ENCODE measurements around the gene ZNF112. TPM values are rescaled to one million over a fixed set of nuclear protein-coding genes. Genes with fewer than 3 reads are reported as not detected.
"Not testable (repeated sequence)": the region's sequence is repeated elsewhere in the genome, so short reads cannot be mapped to it uniquely, and the experiment has no call there.

The ZNF112 gene
- total RNA-seq, 2 donors from 2014 or later: 3.2 to 6.9 TPM

DNA sequence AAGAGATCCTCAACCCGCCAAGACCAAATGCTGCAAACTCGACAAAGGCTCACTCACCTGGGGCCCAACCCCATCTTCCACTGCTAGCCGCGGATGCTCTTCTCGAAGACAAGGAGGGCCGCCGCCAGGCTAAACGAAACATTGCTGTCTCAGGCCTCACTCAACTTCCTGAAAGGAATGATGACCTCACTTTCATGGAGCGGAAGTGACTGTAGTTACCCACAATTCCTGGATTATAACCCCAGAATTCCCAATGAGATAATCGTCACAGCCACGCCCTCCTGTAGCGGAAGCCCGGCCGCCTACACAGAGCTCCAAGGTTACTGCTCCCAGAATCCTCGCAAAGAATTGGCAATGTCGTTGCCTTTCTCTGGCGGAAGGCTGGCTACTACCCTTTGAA is 10.5 kb upstream of the ZNF112 start:
- no peaks in the 10 kb centered on the region for H3K27me3 ChIP-seq
- no peak for DNase-seq (ENCODE audit: low spot score)
- no peak overlapping the region for H3K4me3 ChIP-seq
- no peak overlapping the region for H3K27ac ChIP-seq
- no peaks in the 10 kb centered on the region for H3K4me1 ChIP-seq
- TF ChIP-seq CTCF (IDR thresholded peaks at IDR 0.05): no peak
- no peaks in the 10 kb centered on the region for H3K9me3 ChIP-seq
- H3K36me3 ChIP-seq: no peaks in the 10 kb centered on the region

- peaks cover 0 to 21% of the 10 kb centered on the region in 2 donors for H3K9me3 ChIP-seq
- no peaks in the 10 kb centered on the region for H3K36me3 ChIP-seq
- H3K4me1 ChIP-seq: no peaks in the 10 kb centered on the region
- no peak overlapping the region for H3K4me3 ChIP-seq
- H3K27ac ChIP-seq: no peak overlapping the region
- no peak for DNase-seq (ENCODE audit: low spot score)
- no peak for TF ChIP-seq CTCF (IDR thresholded peaks at IDR 0.05)
- no peaks in the 10 kb centered on the region for H3K27me3 ChIP-seq
Observed at GRCh38 chr19:44346556-44346955, 9.9 kb downstream of the ZNF112 start.

DNA sequence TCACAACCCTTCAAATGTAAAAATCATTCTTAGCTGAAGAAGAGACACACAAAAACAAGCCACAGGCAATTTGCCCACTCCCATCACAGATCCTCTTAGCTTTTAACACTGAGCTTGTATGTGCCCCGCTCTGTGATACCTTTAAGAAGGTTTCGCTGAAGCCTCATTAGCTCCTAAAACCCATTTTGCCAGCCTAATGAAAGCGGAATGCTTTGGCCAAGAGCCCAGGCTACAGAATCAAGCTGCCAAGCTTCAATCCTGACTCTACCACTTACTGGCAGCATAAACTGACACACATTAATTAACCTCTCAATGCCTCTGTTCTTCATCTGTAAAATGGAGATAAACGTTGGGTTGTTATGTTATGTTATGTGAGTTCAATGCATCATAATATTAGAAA is 10.5 kb downstream of the ZNF112 start:
- TF ChIP-seq CTCF (IDR thresholded peaks at IDR 0.05): no peak
- Histone ChIP-seq H3K4me1 (no peaks in the 10 kb centered on the region), H3K36me3 (no peaks in the 10 kb centered on the region), H3K27ac (no peak overlapping the region), H3K9me3 (peaks cover 0 to 23% of the 10 kb centered on the region in 2 donors), H3K4me3 (no peak overlapping the region), H3K27me3 (no peaks in the 10 kb centered on the region)
- no peak for DNase-seq (ENCODE audit: low spot score)

- no peak overlapping the region for H3K27ac ChIP-seq
- no peaks in the 10 kb centered on the region for H3K27me3 ChIP-seq
- no peak for TF ChIP-seq CTCF (IDR thresholded peaks at IDR 0.05)
- H3K9me3 ChIP-seq: peaks cover 0 to 29% of the 10 kb centered on the region in 2 donors
- H3K4me3 ChIP-seq: no peak overlapping the region
- DNase-seq (ENCODE audit: low spot score): no peak
- no peaks in the 10 kb centered on the region for H3K4me1 ChIP-seq
- H3K36me3 ChIP-seq: peaks cover 15% of the 10 kb centered on the region
Observed at GRCh38 chr19:44344255-44344654, 12.2 kb downstream of the ZNF112 start.

DNA sequence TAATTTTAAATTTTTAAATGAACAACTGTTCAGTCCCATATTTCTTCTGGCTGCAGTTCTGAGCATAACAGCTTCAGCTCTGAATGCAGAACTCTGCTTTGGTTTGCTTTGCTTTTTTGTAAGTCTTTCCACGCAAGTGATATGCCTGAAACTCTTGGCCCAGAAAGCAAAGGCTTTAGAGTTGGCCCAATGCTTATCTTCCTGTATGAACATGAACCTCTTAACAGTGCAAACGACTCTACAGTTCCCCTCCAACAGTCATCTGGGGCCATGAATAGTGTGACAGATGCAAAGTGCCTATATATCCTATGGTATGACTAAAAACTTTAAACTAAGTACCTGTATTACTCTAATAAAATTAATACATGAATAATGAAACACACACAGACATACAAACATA is 14.7 kb downstream of the ZNF112 start:
- DNase-seq (ENCODE audit: low spot score): no peak
- no peaks in the 10 kb centered on the region for H3K4me1 ChIP-seq
- H3K36me3 ChIP-seq: peaks cover 19% of the 10 kb centered on the region
- no peak overlapping the region for H3K4me3 ChIP-seq
- no peaks in the 10 kb centered on the region for H3K27me3 ChIP-seq
- peaks cover 0 to 16% of the 10 kb centered on the region in 2 donors for H3K9me3 ChIP-seq
- no peak overlapping the region for H3K27ac ChIP-seq
- TF ChIP-seq CTCF (IDR thresholded peaks at IDR 0.05): no peak

DNA sequence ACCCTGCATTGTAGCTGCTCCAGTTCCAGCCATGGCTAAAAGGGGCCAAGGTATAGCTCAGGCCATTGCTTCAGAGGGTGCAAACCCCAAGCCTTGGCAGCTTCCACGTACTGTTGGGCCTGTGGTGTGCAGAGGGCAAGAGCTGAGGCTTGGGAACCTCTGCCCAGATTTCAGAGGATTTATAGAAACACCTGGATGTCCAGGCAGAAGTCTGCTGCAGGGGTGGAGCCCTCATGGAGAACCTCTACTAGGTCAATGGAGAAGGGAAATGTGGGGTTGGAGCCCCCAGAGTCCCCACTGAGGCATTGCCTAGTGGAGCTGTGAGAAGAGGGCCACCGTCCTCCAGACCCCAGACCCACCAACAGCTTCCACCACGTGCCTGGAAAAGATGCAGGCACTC is 21.8 kb downstream of the ZNF112 start:
- Histone ChIP-seq H3K36me3 (peaks cover 74% of the 10 kb centered on the region), H3K9me3 (peaks cover 0 to 25% of the 10 kb centered on the region in 2 donors)
- not testable (repeated sequence) for H3K27me3 ChIP-seq; DNase-seq (ENCODE audit: low spot score); H3K27ac ChIP-seq; H3K4me3 ChIP-seq; H3K4me1 ChIP-seq
